ENCODE data around the gene SNTB2.
A peak's percentile ranks its signal among the peaks of the same experiment; 100 is the strongest.
"Not testable (repeated sequence)": the region's sequence is repeated elsewhere in the genome, so short reads cannot be mapped to it uniquely, and the experiment has no call there.

The SNTB2 gene

DNA sequence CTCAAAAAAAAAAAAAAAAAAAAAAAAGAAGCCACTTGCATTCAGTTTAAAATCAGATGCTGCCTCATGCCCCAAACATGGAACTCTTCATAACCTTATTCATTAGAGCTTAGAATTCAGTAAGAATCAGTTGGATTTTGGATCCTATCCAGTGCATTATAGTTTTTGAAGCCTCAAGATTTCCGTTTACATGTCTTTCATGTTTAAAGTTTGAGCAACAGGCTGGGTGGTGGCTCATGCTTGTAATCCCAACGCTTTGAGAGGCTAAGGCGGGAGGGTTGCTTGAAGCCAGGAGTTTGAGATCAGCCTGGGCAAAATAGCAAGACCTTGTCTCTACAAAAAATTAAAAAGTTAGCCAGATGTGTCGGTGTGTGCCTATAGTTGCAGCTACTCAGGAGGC, 55.0 kb downstream of the SNTB2 start:
- in situ Hi-C loops (cut with HindIII; ENCODE audit: low sequenced_read_pairs) = loop anchor here (5.0 kb wide), 1 partner anchor 60 kb away; no protein-coding TSS in a partner anchor
- no peak for DNase-seq (ENCODE audit: low read depth)
- TF ChIP-seq, protein P1, sequence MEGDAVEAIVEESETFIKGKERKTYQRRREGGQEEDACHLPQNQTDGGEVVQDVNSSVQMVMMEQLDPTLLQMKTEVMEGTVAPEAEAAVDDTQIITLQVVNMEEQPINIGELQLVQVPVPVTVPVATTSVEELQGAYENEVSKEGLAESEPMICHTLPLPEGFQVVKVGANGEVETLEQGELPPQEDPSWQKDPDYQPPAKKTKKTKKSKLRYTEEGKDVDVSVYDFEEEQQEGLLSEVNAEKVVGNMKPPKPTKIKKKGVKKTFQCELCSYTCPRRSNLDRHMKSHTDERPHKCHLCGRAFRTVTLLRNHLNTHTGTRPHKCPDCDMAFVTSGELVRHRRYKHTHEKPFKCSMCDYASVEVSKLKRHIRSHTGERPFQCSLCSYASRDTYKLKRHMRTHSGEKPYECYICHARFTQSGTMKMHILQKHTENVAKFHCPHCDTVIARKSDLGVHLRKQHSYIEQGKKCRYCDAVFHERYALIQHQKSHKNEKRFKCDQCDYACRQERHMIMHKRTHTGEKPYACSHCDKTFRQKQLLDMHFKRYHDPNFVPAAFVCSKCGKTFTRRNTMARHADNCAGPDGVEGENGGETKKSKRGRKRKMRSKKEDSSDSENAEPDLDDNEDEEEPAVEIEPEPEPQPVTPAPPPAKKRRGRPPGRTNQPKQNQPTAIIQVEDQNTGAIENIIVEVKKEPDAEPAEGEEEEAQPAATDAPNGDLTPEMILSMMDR (IDR thresholded peaks at IDR 0.05; ENCODE audit: low read depth, low read length, missing control alignments) = no peak
- no peak overlapping the region for H3K4me3 ChIP-seq (ENCODE audit: low read depth, low read length)

DNA sequence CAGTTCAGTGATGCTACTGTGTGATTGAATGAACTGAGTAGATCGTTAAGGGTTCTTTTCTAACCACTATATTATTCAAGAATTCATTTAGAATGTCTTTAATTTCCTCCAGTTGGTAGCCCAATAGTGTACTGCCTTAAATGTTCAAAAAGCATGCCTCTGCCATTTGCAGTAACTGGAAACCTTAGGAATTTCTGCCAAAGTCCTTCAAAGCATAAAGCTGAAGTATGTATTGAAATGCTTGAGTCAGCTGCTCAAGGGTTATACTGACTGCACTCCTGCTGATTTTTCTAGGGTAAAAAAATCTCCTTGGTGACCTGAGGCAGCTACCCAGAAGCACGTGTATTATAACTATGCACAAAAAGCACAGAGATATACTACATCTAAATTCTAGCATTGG, 56.5 kb downstream of the SNTB2 start:
- no peak overlapping the region for H3K4me3 ChIP-seq (ENCODE audit: low read depth, low read length)
- peak; percentile 83 for DNase-seq (ENCODE audit: low read depth)
- TF ChIP-seq, protein P1 (IDR thresholded peaks at IDR 0.05; ENCODE audit: low read depth, low read length, missing control alignments) = no peak
- in situ Hi-C loops (cut with HindIII; ENCODE audit: low sequenced_read_pairs) = loop anchor here (5.0 kb wide), 1 partner anchor 59 kb away; no protein-coding TSS in a partner anchor

DNA sequence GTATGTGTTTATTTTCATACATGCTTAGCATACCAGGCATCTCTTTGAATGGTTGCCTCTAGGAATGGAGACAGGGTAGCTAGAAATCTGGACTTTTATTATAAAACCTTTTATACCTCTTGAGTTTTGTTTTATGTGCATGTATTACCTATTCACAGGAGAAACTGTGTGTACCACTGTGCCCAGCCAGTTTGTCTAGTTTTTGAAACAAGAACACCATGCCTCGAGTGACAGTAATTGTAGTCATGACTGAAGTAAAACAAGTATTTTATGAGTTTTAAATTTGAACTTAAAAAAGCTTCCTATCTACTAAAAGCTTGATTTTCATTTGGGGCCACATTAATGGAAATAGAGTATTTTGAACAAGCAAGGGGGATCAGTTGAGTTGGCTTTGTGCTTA, 57.4 kb downstream of the SNTB2 start:
- no peak for DNase-seq (ENCODE audit: low read depth)
- no peak overlapping the region for H3K4me3 ChIP-seq (ENCODE audit: low read depth, low read length)
- in situ Hi-C loops (cut with HindIII; ENCODE audit: low sequenced_read_pairs) = loop anchor here (5.0 kb wide), 1 partner anchor 58 kb away; no protein-coding TSS in a partner anchor
- TF ChIP-seq, protein P1 (IDR thresholded peaks at IDR 0.05; ENCODE audit: low read depth, low read length, missing control alignments) = no peak

- in situ Hi-C loops (cut with HindIII; ENCODE audit: low sequenced_read_pairs) = no loop called here
- TF ChIP-seq, protein P1 (IDR thresholded peaks at IDR 0.05; ENCODE audit: low read depth, low read length, missing control alignments) = no peak
- DNase-seq (ENCODE audit: low read depth) = no peak
These were observed 63.1 kb downstream of the SNTB2 start for GRCh38 chr16:69250081-69250480.

GRCh38 chr16:69253870-69254341, 66.9 kb downstream of the SNTB2 start:
- TF ChIP-seq, protein P1 (IDR thresholded peaks at IDR 0.05; ENCODE audit: low read depth, low read length, missing control alignments) = no peak
- in situ Hi-C loops (cut with HindIII; ENCODE audit: low sequenced_read_pairs) = no loop called here

More at GRCh38 chr16:69250081-69250480, 63.1 kb downstream of the SNTB2 start:
- no peak overlapping the region for H3K4me3 ChIP-seq (ENCODE audit: low read depth, low read length)

DNA sequence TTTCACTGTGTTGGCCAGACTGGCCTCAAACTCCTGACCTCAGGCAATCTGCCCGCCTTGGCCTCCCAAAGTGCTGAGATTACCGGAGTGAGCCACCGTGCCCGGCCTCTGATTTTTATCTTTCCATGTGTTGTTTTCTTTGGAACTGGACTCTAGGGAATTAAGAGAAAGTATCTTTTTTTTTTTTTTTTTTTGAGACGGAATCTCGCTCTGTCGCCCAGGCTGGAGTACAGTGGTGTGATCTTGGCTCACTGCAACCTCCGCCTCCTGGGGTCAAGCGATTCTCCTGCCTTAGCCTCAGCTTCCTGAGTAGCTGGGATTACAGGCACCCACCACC, 72.4 kb downstream of the SNTB2 start:
- DNase-seq (ENCODE audit: low read depth); H3K4me3 ChIP-seq (ENCODE audit: low read depth, low read length); in situ Hi-C loops (cut with HindIII; ENCODE audit: low sequenced_read_pairs): not testable (repeated sequence)

More at GRCh38 chr16:69253870-69254341, 66.9 kb downstream of the SNTB2 start:
- H3K4me3 ChIP-seq (ENCODE audit: low read depth, low read length) = no peak overlapping the region
- no peak for DNase-seq (ENCODE audit: low read depth)

DNA sequence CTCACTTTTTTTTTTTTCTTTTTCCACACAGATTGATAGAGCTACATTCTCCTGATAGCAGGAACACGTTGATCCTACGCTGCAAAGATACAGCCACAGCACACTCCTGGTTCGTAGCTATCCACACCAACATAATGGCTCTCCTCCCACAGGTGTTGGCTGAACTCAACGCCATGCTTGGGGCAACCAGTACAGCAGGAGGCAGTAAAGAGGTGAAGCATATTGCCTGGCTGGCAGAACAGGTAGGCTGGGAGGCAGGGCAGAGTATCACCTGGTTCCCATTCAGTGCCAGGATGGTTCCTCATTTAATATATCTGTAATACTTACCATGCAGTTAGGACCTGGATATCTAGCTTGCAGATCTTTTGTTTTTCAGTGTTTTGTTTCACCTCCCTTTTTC, 73.1 kb downstream of the SNTB2 start:
- TF ChIP-seq, protein P1 (IDR thresholded peaks at IDR 0.05; ENCODE audit: low read depth, low read length, missing control alignments) = no peak
- H3K4me3 ChIP-seq (ENCODE audit: low read depth, low read length) = no peak overlapping the region
- DNase-seq (ENCODE audit: low read depth) = no peak
- in situ Hi-C loops (cut with HindIII; ENCODE audit: low sequenced_read_pairs) = no loop called here

Data from astrocyte of the cerebellum (primary cell).